Choroid plexus epithelial cell (primary cell): ENCODE results near the gene COL7A1.

Experiments used
- DNase-seq: peaks from one replicate; pipeline ENCODE4 v3.0.0-alpha.2; 2010; ENCODE audit warnings: low read depth
- H3K4me3 ChIP-seq: 2 replicates; pipeline ENCODE4 v1.5.1; 2011; ENCODE audit warnings: low read depth, mild to moderate bottlenecking, control low read depth, low read length, moderate library complexity
- TF ChIP-seq, protein P1 (sequence below): conservative IDR thresholded peaks from 2 replicates; pipeline ENCODE4 v1.5.1; 2011; ENCODE audit warnings: low read depth, mild to moderate bottlenecking, control low read depth, inconsistent platforms, low read length, moderate library complexity

The COL7A1 gene

DNA sequence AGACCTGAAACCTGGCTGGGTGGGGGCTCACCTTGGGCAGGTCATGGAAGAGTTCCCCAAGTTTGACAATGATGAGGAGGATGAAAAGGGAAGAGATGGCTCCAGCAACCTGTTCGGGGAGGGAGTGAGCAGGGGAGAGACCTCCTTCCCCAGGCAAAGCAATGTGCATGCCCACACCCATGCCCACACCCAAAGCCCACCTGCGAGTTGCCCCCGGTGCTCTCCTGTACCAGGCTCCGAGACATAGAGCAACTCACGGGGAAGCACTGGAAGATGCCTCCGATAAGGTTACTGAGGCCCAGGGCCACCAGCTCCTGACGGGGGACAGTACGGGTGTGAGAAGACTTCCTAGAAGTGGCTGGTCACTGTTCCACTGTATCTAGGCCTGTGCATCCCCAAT is 35.3 kb upstream of the COL7A1 start:
- H3K4me3 ChIP-seq = no peak overlapping the region
- DNase-seq = no peak
- TF ChIP-seq, protein P1, sequence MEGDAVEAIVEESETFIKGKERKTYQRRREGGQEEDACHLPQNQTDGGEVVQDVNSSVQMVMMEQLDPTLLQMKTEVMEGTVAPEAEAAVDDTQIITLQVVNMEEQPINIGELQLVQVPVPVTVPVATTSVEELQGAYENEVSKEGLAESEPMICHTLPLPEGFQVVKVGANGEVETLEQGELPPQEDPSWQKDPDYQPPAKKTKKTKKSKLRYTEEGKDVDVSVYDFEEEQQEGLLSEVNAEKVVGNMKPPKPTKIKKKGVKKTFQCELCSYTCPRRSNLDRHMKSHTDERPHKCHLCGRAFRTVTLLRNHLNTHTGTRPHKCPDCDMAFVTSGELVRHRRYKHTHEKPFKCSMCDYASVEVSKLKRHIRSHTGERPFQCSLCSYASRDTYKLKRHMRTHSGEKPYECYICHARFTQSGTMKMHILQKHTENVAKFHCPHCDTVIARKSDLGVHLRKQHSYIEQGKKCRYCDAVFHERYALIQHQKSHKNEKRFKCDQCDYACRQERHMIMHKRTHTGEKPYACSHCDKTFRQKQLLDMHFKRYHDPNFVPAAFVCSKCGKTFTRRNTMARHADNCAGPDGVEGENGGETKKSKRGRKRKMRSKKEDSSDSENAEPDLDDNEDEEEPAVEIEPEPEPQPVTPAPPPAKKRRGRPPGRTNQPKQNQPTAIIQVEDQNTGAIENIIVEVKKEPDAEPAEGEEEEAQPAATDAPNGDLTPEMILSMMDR = no peak

DNA sequence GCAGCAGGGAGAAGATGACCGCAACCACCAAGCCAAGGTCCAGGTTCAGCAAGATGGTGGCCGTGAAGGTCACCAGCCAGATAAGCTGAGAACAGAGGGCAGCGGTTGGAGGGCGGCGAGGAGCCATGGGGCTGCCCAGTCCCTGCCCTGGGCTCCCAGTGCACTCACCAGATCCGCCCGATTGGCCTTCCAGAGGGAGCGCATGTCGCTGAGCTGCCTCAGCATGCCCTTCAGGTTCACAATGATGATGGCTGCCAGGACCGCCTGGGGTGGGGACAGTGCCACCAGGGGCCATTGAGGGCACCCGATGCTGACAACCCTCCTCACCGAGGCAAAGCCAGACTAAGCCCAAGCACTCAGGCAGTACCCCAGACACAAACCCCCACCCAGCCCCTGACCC is 34.8 kb upstream of the COL7A1 start:
- TF ChIP-seq, protein P1 = no peak
- DNase-seq = no peak
- no peak overlapping the region for H3K4me3 ChIP-seq

DNA sequence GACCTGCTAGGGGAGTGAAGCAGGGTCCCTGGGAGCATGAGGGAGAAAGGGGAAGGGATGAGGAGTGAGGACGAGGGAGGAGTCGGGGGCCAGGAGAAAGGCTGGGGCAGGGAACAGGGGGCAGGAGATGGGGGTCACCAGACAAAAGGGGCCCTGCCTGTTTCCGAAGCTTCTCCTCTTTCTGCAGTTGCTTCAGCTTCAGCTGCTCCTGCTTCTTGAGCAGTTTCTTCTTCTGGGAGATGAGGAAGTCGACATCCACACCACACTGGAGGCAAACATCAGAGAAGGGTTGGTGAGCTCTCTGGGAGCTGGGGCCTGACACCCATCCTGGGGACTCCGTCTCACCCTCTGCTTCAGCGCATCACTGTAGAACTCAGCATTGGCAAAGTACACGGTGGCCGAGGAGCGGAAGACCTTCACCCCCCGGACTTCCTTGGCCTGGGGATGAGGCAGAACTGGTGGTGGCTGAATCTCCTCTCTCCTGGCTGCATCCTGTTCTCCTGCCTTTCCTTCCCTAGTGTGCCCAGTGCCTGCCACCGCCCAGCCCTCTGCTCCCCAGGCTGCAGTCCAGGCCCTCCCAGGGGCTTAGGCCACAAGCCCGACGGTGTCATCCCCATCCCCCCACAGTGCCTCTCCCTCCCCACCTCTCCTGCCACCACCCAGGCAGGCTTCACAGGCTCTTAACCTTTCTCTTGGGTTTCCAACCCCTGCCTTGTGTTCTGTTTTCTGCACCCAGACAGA is 33.3 kb upstream of the COL7A1 start:
- no peak overlapping the region for H3K4me3 ChIP-seq
- TF ChIP-seq, protein P1 = no peak
- DNase-seq = no peak

DNA sequence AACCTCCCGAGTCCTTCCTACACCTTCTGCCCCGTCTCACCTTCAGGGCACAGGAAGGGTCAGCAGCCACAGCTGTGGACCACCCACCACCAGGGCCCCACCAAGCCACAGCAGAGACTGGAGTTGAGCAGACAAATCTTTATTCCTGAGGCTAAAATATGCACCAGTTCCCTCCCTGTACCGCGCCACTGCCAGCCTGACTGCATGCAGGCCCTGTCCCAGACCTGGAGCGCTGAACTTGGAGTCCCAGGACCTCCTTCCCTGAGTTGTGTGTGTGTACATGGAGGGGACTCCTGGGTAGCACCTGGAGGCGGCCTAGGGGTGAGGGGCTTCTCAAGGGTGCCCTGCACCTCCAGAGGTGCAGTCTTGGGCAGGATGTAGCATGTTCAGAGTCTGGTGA is 30.5 kb upstream of the COL7A1 start:
- H3K4me3 ChIP-seq = no peak overlapping the region
- DNase-seq = no peak
- TF ChIP-seq, protein P1 = no peak

DNA sequence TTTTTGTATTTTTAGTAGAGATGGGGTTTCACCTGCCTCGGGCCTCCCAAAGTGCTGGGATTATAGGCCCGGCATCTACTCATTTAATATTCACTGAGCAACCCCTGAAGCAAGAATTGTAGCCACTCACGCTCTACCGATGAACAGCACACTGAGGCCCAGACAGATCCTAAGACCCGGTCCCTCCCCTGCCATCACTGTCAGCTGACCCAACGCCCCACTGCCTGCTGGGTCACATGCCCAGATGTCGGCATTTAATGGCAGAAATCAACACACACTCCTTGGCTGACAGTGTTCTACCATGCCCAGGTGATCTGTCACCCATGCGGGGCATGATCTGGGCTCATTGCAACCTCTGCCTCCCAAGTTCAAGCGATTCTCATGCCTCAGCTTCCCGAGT is 29.6 kb upstream of the COL7A1 start:
- H3K4me3 ChIP-seq = no peak overlapping the region
- TF ChIP-seq, protein P1 = no peak
- DNase-seq = no peak

DNA sequence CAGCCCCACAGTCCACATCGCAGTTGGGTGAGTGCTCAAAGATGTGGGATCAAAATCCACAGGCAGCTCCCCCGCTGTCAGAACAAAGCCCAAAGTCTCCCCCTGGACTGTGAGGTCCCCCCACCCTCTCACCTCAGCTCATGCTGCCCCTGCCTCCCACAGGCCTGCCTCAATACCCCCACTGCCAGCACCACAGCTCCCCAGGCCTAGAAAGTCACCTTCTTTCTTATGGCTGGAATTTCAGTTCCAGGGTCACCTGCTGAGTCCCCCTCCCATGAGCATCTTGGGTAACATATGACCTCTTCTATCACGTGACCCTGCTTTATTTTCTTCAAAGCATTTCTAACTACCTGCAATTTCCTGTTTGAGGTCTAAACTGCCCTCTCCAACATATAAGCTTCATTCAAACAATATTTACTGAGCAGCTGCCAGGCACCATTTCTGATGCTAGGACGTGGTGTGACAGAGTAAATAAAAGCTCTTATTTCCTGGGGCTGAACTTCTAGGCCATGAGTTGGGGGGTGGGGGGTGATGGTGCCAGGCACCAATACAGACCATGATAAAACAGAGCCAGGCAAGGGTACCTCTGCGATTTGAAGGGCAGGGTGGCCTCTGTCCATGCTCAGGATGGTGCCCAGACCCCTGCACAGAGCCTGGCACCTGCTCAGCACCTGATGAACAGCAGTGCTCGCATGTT is 28.9 kb upstream of the COL7A1 start:
- TF ChIP-seq, protein P1 = no peak
- H3K4me3 ChIP-seq = no peak overlapping the region
- DNase-seq = no peak

DNA sequence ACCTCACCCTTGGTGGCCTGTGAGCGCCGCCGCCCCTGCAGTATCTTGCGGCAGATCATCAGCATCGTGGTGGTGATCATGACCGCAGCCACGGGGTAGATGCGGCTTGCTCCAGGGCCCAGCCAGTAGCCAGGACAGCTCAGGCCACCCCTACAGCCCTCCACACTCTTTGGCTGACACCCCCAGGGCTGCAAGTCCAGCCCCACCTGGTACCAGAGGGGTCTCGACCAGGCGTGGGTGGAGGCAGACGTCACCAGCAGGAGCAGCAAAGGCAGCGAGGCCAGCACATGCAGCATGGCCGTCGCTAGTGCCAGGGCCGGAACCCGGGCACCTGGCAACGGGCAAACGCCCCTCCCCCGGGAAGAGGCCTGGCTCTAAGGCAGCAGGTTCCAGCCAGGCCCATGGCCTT is 26.3 kb upstream of the COL7A1 start, which contains the start of gene TMEM89:
TSS of gene TMEM89 (minus strand) at position 309 of the 409 bp plus-strand sequence. CDS start at position 296, 13 bp downstream.
- TF ChIP-seq, protein P1 = no peak
- no peak for DNase-seq

More for the DNA sequence above, 26.3 kb upstream of the COL7A1 start, which contains the start of gene TMEM89:
- H3K4me3 ChIP-seq = no peak within 1 kb of the TSS
